ENCODE measurements around the gene PORCN. TPM values are rescaled to one million over a fixed set of nuclear protein-coding genes. Genes with fewer than 3 reads are reported as not detected.

PORCN gene
- total and polyA plus RNA-seq, 2 of the 4 experiments (the other 2 are of a cell fraction), result 4.1 to 10.1 TPM

DNA sequence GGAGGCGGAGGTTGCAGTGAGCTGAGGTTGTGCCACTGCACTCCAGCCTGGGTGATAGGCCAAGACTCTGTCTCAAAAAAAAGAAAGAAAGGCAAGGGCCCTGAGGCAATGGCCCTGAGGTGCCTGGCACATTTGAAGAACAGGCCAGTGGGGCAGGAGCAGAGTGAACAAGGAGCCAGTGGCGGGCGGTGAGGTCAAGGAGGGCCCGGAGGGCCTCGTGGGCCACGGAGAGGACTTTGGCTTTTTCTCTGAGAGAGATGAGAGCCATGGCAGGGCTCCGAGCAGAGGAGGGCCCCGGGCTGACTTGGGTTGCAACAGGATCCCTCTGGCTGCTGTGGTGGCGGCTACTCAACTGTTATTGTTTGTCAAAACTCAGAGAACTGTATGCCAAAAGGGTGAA is 19.5 kb upstream of the PORCN start:
- peaks cover 5% of the 10 kb centered on the region for H3K4me1 ChIP-seq (ENCODE audit: control insufficient read depth, insufficient read depth, low read length)
- no TSS peak for BruUV-seq (replicated peaks)
- H3K4me3 ChIP-seq (ENCODE audit: insufficient read depth, low read depth, low read length), result no peak overlapping the region
- no peak overlapping the region for H2AFZ ChIP-seq (replicated peaks; ENCODE audit: low read length, poor library complexity)
- H2BK15ac ChIP-seq (ENCODE audit: low read depth, low read length), result no peak overlapping the region
- no peak overlapping the region for H4K5ac ChIP-seq (ENCODE audit: low read depth, low read length)
- WGBS, 2 experiments (ENCODE audit: extremely low coverage in 2 of 2, insufficient read length in 1 of 2), result 80% methylated on average over 1 of the region's 9 CpGs; no CpG with 5 or more reads in 1 of the 2 experiments
- dilution Hi-C loops (cut with HindIII; ENCODE audit: low sequenced_read_pairs, unreplicated experiment), result no loop called here
- H3K79me1 ChIP-seq (ENCODE audit: low read depth in 1 of 2, low read length in 2 of 2), result no peaks in the 10 kb centered on the region
- no peak overlapping the region for H2AK9ac ChIP-seq (replicated peaks; ENCODE audit: low read depth, low read length, poor library complexity)
- POLR2A ChIA-PET (ENCODE audit: unreplicated experiment), result no interaction called here
- no peak overlapping the region for H3K18ac ChIP-seq (ENCODE audit: low read depth, low read length)
- H2BK20ac ChIP-seq (ENCODE audit: low read depth, low read length), result no peak overlapping the region
- no peak overlapping the region for H4K8ac ChIP-seq (ENCODE audit: low read depth in 2 of 2, low read length in 2 of 2)
- H3K36me3 ChIP-seq (ENCODE audit: control insufficient read depth, insufficient read depth, low read length), result peaks cover 3% of the 10 kb centered on the region; the same call in 1 of the 2 replicates
- no peak overlapping the region for H3K14ac ChIP-seq (replicated peaks; ENCODE audit: low read depth, low read length)
- ATAC-seq (ENCODE audit: low read depth) (no peak), DNase-seq (no peak)
- H3K9me3 ChIP-seq (ENCODE audit: control insufficient read depth, insufficient read depth, low read length), result no peaks in the 10 kb centered on the region; the same call in 1 of the 2 replicates
- H3K9me1 ChIP-seq (ENCODE audit: insufficient read depth, low read length), result peaks cover 11% of the 10 kb centered on the region
- no peaks in the 10 kb centered on the region for H4K20me1 ChIP-seq (ENCODE audit: insufficient read depth, low read length)
- in situ Hi-C loops (cut with MboI; ENCODE audit: low sequenced_read_pairs), result no loop called here
- no peak overlapping the region for H3K4me2 ChIP-seq (ENCODE audit: low read depth, low read length)
- H2BK5ac ChIP-seq (ENCODE audit: low read depth, low read length, poor library complexity, severe bottlenecking), result no peak overlapping the region
- no peak overlapping the region for H3K23ac ChIP-seq (ENCODE audit: low read depth, low read length)
- TF ChIP-seq NFE2L2 (IDR thresholded peaks at IDR 0.05; ENCODE audit: low read depth, low read length), result no peak
- no peak overlapping the region for H2BK120ac ChIP-seq (ENCODE audit: low read depth, low read length)
- intact Hi-C loops (cut with micrococcal nuclease), result no loop called here
- H3K27me3 ChIP-seq (ENCODE audit: control insufficient read depth, insufficient read depth, low read length), result no peaks in the 10 kb centered on the region
- no peak overlapping the region for H4K91ac ChIP-seq (ENCODE audit: insufficient read depth, low read depth, low read length)
- H3K56ac ChIP-seq (ENCODE audit: extremely low read depth, insufficient read depth, low read length), result no peak overlapping the region
- H3K27ac ChIP-seq (ENCODE audit: insufficient read depth, low read length), result no peak overlapping the region
- no peak overlapping the region for H2AK5ac ChIP-seq (ENCODE audit: low read depth, low read length)
- no peak overlapping the region for H3K9ac ChIP-seq (ENCODE audit: low read depth, low read length)
- no peak overlapping the region for H3K4ac ChIP-seq (ENCODE audit: low read depth, low read length)
- CTCF ChIA-PET, result no interaction called here
